Measurements from ENCODE around the gene DNAJB4.
"Not testable (repeated sequence)": the region's sequence is repeated elsewhere in the genome, so short reads cannot be mapped to it uniquely, and the experiment has no call there.

Gene DNAJB4

DNA sequence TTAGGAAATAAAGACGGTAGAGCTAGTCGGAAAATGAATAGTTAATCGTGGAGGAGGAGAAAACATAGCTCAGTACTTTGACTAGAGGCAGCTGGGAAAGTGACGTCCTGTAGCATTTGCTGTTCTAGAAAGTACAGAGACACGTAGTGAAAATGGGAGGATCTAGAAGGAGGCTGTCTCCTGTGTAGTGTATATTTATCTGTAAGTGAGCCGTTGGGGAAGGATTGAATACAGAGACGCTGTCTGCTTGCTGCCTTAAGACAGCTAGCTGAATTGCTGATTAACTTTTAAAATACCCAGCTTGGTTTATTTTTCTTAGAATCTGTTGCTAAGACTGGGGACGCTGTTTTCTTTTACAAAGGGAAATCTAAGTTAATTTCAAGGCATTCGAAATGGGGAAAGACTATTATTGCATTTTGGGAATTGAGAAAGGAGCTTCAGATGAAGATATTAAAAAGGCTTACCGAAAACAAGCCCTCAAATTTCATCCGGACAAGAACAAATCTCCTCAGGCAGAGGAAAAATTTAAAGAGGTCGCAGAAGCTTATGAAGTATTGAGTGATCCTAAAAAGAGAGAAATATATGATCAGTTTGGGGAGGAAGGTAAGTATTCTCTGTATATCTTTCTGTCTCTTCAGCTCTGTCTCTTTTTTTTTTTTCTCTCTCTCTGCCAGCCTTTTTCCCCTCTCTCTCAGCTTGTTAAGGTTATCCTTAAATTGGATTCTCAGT, at the start of gene DNAJB4:
TSS of gene DNAJB4 (plus strand) at position 221 of the 729 bp plus-strand sequence. CDS start at position 393, 172 bp downstream.
- peak; percentile 92 for DNase-seq (ENCODE audit: low read depth)

DNA sequence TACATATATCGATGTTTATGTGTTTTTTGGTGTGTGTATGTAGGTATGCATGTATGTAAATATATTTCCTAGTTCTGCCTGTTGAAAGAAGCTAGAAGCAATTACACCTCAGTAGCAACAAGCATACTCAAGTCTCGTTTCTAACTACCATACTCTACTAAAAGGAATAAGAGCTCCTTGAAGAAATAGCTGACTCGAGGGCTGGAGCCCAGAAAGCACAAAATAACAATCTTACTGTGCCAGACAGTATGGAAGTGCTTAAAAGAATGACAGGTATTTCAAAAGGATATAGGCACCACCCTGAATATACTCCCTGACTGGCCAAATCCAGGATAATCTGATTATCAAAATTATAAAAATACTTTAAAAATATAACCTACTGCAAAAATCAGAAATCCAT, 49.0 kb upstream of the DNAJB4 start:
- no peak for DNase-seq (ENCODE audit: low read depth)

DNA sequence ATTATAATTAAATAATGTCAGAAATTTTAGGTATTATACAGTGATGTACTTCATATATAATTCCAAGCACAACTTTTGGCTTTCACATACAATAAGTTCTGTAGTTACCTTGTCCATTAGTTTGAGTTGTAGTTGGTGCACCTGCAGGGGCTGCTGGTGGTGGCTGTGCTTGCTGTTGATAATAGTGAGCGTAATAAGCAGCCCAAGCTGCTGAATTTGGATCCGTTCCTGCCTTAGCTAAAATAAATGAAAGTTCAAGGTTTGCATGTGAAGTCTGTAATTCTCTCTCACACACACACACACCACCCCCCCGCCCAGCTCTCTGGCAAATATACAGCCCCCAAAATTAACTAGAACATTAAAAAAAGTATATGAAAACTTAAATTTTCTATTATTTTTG, 48.3 kb upstream of the DNAJB4 start:
- DNase-seq (ENCODE audit: low read depth), result no peak

DNA sequence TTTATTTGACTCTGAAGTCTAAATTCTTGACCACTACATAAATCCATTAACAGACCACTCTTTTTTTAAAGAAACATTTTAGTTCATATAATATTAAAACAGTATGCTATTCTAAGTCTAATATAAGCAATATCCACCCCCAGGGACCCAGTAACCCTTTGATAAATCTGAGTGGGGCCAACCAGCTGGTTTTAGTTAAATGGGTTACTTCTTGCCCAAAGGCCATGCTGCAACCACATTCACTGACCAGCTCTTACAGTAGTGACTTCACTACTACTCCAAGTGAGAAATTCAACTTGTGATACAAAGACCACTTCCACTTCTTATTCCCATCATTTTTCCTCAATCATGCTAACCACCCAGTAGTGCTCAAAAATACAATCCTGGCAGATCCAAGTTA, 46.3 kb upstream of the DNAJB4 start:
- no peak for DNase-seq (ENCODE audit: low read depth)

DNA sequence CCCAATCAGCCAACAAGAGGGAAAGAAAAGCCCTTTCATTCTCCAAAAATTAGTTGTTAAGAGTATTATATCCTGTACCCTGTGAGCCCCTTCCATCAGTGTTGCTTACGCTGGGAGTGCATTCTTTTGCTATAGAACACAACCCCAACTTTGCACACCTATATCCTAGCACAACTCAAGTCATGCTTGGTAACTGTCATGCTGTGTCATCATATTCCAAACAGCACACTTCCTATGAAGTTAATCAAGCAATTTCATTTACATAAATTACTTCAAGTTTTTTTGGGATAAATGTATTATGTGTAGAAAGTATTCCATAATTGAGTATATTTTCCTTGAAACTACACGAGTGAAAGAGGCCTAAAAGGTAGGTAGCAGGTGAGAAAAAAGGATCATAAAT, 45.9 kb upstream of the DNAJB4 start:
- no peak for DNase-seq (ENCODE audit: low read depth)

DNA sequence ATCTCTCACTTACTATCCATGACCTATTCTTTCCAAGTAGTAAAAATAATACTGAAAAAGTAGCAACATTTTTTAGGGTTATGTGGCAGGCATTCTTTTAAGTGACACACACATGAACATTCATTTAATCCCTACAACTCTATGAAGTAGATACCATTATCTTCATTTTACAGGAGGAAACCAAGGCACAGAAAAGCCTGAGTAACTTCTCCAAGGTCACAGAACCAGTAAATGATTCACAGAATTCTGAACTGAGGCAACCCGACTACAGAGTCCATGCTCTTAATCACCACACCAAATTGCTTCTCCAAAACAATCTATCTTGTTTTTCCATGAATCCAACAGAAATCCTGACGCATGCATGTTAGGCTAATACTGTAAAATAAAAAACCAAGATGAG, 43.3 kb upstream of the DNAJB4 start:
- no peak for DNase-seq (ENCODE audit: low read depth)

DNA sequence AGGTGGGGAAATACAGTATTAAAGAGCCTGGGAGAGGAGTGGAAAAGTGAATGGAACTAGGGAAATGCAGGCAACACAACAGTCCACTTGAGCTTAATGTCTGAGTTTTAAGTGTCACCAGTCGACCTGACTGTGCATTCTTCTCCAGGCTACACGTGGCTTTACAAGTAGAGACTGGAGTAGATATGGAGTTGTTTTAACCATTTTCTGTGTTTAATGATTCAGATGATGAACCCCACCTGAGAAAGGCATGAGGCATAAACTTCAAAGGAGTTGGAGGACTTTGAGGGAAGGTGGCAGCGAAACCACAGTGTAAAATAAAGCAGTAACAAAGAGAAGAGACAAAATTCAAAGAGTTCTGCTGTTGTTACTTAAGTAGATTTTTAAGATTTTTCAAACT, 38.4 kb upstream of the DNAJB4 start:
- DNase-seq (ENCODE audit: low read depth), result no peak

DNA sequence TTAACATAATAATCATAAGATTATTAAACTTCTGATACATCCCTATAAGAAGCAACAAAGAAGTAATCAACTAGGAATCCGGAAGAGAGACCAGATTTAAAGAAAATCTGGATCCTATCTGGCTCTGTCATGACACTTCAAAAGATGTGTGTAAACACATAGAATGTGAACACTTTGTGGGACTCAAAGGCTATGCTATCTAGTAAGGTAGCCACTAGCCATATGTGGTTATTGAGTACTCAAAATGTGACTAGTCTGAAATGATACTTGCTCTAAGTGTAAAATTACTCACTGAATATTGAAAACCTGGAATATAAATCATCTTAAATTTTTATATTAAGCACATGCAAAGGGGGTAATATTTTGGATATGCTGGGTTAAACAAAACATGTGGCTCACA, 34.5 kb upstream of the DNAJB4 start:
- no peak for DNase-seq (ENCODE audit: low read depth)

DNA sequence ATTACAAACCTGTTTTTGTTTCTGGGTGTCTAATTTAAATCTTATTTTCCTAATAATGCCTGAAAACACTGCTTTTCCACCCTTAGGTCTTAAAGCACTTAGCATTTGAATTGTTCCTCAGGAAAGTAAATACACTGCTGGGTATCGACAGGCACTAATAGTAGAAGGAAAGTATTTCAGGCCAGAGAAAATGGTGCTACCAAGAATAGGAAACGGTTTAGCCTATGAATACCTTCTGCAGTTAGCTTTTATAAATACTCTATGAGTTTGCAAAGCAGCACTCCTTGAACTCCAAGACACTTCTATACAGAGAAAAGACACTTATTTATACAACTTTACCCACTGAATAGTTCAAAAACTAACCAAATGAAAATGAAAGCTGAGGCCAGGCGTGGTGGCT, 32.7 kb upstream of the DNAJB4 start:
- no peak for DNase-seq (ENCODE audit: low read depth)

DNA sequence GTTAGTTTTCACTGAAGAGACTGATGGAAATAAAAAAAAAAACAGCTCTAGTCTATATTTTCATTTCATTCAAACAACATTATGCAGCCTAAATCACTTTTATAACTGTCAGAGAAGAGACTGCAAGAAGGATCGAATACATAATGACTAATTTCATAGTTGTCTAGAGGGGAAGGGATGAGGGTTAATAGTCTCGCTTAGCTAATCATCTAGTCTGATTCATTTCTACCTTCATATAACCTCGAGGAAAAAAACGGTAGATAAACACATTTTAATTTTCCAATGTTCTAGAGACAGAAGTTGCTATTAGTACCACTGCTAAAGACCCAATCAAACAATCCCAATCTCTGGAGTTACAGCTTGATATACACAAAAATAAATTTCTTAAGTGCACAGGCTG, 29.4 kb upstream of the DNAJB4 start:
- peak; percentile 21 for DNase-seq (ENCODE audit: low read depth)

DNA sequence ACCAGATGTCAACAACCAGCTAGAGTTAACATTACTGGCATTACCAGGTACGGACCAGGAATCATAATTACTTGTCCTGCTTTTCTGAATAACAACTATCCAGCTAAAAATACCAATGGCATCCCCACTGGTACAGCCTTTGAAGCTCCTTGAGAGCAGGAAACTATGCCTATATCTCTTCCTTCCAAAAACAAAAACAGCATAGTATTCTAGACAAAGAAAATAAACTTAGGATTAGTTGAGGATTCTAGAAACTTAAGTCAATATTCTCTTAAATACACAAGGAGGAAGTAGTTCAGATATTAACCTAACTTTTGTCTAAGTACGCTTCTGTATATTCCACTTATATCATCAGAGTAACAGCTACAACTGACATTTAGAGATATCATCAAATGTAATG, 28.8 kb upstream of the DNAJB4 start:
- DNase-seq (ENCODE audit: low read depth), result no peak

DNA sequence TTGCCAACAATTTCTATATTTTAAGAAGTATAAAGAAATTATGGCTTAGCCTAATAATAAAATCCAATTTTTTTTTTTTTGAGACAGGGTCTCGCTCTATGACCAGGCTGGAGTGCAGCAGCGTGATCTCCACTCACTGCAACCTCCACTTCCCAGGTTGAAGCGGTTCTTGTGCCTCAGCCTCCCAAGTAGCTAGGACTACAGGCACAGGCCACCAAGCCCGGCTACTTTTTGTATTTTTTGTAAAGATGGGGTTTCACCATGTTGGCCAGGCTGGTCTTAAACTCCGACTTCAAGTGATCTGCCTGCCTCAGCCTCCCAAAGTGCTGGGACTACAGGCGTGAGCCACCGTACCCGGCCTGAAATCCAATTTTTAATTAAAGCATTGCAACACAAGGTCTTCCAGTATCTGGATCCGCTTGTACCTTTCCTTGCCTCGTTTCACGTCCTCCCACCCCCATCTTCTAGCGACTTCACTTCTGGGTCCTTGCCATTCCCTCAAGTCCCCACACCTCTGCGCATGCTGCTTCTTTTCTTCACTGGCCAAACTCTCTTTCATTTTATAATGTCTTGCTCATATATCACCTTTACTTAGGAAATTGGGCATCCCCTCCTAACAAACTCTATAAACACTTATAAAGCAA, 28.2 kb upstream of the DNAJB4 start:
- DNase-seq (ENCODE audit: low read depth), result no peak

DNA sequence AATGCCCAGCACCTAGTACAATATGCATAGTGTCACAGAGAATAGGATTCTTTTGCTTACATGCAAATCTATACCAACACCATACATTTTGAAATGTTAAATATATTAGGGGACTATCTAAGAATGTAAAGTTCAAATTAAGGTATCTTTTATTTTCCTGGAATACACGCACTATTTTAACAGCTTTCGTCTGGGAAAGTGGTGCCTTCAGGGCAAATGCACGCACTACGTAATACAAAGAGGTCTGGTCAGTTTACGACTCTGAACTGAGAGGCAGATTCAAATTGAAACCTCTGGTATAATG, 26.8 kb upstream of the DNAJB4 start:
- DNase-seq (ENCODE audit: low read depth), result no peak

DNA sequence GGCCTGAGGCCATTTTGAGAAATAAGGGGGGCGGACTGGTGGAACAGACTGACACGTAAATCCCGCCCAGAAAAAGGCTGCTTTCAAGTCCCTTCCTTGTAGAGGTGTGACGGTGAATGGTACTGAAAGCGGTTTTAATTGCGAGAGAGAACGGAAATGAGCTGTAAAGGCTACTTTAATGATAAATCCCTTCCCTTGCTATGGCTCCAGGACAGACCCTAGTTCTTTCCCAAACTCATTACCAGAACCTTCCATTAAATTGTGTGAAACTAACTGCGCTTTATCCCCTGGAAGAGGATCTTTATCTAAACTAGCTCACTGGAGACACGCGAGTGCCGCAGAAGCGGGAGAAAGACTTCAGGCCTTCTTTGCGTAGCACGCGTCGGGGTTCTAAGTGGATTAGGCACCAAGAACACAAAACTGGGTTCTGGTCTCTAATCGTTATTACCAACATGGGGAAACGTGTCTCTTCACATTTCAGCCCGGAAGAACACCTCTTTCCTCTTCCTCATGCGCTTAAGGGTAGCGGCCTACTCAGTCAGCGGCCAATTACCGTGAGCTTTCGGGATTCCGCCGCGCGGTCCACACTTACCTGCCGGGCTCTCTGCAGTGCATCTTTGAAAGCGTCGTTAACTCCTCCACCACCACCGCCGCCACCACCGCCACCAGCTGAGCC, 26.3 kb upstream of the DNAJB4 start:
- peak; percentile 75 for DNase-seq (ENCODE audit: low read depth)

DNA sequence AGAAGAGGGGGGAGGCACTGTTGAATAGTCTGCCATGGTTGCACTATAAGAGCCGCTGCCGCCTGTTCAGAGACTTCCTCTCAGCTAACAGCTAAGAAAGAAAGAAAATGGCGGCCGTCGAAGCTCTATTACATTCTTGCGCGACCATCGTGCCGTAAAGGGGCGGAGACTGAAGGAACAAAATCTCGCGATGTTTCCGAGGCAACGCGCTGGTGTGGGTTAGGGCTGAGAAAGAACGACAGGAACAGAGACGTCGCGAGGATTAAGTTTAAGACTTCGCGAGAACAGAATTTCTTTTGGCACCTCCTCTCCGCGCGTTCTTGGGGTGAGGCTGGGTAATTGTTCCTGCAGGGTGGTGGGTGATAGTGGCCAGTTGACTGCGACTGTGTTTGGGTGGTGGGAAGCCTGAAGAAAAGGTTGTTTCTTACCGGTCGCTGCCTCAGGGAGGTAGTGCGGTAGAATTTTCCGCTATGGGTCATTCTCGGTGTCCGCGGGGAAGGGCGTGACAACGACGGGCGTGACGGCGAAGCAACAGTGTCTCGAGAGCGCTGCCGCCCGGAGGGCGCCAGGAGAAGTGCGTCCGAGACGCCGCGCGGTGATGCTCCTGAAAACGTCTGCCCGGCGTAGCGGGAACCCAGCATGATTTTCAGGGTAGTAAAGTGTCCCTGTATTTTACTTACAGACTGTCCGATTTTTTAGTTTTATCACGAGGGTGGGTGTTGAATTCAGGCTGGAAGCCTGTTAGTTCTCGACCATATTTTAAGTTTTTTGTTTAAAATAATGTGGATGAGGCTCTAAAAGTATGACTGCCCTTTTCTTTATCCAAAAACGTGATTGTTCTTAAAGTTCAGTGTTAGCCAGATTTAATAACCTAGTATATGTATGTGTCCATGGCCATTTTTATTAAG, 25.5 kb upstream of the DNAJB4 start, which contains the start of gene FUBP1:
TSS of gene FUBP1 (minus strand) at position 104 of the 908 bp plus-strand sequence. CDS start at position 36, 68 bp downstream.
- DNase-seq (ENCODE audit: low read depth), result peak; percentile 92

DNA sequence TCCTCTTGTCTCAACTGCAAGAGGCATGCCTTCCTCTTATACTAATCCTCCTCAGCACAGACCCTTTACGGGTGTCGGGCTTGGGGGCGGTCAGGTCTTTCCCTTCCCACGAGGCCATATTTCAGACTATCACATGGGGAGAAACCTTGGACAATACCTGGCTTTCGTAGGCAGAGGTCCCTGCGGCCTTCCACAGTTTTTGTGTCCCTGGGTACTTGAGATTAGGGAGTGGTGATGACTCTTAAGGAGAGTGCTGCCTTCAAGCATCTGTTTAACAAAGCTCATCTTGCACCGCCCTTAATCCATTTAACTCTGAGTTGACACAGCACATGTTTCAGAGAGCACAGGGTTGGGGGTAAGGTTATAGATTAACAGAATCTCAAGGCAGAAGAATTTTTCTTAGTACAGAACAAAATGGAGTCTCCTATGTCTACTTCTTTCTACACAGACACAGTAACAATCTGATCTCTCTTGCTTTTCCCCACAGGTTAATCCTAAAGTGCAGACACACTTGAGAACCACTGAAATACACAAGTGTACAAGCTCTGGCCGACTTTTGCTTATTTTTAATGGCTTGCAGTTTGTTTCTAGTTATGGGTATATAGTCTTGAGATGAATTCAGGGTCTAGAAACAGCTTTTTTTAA, 21.3 kb upstream of the DNAJB4 start:
- not testable (repeated sequence) for DNase-seq (ENCODE audit: low read depth)

DNA sequence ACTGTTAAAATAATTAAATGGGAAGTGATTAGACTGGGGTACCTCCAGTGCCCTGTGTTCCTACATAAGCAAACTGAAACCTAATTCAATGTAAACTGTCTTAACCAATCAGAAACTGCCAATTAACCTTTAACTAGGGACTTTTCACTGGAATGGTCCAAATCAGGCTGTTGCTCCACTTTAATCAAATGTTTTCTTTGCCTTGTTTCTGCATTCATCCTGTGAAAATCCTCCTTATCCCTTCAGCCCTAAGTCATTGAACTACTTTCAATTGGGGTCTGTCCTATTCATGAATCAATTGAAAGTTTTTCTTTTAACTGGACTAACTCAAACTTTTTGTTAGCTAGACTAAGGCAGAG, 20.8 kb upstream of the DNAJB4 start:
- DNase-seq (ENCODE audit: low read depth), result no peak

DNA sequence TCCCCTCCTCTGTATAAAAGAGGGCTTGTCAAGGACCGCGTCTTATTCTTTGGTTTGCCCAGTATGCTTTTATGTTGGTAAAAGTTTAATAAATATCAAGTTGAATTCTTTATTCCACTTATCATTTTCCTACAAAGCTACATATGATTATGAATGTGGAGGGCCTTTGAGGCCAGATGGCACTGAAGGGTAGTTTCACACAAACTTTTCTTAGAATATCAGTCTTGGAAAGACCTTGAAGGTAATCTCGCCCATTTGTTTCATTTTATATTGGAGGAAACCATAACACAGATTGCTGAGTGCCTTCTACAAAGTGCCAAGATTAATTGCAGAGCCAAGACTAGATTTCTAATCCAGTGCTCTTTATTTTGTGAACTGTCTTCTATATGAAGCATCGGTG, 20.1 kb upstream of the DNAJB4 start:
- DNase-seq (ENCODE audit: low read depth), result no peak

DNA sequence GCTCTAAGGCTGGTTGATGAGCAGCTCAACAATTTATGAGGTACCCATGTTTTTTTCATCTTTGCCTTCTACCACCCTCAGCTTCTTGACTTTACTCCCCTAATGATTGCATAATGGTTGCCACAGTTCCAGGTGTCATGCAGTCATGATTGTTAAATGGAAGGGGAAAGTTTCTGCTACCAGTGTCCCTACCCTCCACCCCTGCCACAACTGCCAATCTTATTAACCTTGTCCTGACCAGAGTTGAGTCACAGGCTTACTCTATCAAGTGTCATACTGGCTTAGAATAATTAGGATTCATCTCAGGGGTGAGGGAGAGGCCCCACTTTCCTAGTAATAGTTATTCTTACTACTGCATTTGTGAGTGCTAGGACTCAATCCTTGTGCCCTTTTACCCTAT, 17.9 kb upstream of the DNAJB4 start:
- DNase-seq (ENCODE audit: low read depth), result no peak

DNA sequence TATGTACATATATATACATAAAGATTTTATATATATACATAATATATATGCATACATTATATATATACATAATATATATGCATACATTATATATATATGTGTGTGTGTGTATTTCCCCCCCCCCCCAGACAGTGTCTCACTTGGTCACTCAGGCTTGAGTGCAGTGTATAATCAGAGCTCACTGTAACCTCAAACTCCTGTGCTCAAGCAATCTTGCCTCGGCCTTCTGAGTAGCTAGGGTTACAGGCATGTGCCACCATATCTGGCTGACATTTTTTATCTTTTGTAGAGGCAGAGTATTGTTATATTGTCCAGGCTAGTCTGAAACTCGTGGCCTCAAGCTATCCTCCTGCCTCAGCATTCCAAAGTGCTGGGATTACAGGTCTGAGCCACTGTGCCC, 16.8 kb upstream of the DNAJB4 start:
- no peak for DNase-seq (ENCODE audit: low read depth)

DNA sequence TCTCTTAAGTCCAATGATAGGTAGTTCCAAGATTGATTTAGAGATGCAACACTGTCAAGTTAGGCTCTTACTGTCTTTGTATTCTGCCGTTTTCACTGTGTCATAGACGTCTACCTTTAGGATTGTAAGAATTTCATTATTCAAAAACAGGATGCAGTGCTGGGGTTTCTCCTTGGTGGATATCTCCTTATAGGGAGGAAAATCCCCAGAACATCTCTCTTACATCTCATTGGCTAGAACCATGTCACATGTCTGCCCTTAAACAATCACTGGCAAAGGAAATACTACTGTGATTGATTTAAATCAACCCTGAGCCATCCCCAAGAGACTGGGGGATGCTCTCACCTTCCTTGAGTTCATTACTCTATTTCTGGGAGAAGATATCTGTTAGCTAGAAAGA, 15.0 kb upstream of the DNAJB4 start:
- no peak for DNase-seq (ENCODE audit: low read depth)

DNA sequence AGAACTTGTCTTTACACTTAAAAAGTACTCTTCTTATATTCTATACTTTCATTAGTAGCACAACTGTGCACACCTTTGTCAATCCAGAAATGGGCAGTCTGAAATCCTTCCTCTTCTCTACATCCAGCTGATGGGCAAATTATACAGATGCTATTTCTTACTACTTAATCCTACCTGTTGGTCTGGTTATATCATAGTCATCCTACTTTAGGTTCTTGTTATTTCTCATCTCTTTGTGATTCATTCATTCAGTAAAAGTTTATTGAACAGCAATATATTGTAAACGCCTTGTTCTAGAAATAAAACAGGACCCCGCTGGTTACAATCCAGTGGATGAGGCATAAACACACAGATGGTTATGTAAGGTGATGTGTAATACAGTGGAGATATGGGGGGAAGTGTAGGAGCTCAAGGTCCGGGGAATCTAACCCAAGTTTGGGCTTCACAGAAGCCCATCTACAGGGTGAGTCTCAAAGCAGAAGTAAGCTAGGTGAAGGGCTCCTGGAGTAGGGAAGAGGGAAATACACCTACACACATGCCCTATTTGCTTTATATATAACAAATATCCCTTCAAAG, 14.0 kb upstream of the DNAJB4 start:
- no peak for DNase-seq (ENCODE audit: low read depth)

All from GM04503 (cell line).